NCI-H2029 (cell line): Measurements from ENCODE around the gene RBM17.
A peak's percentile ranks its signal among the peaks of the same experiment; 100 is the strongest.
"Not testable (repeated sequence)": the region's sequence is repeated elsewhere in the genome, so short reads cannot be mapped to it uniquely, and the experiment has no call there.

Source experiments
- DNase-seq: peaks from one replicate; lab custom pipeline; 2025; lab: John Stamatoyannopoulos, UW

The RBM17 gene

DNA sequence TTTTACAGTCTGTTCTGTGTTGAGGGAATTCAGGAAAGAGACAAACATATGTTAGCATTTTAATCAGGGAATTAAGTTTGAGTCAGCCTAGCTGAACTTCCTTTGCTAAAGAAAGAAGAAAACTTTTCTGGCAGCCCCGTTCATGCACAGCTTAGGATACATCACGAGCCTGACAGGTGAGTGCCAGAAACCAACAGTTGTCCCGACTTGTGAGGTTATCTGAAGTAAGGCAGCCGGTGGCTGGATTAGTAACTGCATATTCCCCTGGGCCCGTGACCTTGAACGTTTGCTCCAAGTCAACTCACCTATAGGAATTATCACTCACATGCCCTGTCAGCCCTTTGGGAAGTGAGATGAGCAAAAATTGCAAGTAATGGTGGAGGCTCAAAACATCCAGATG lies 24.1 kb downstream of the RBM17 start:
- no peak for DNase-seq

DNA sequence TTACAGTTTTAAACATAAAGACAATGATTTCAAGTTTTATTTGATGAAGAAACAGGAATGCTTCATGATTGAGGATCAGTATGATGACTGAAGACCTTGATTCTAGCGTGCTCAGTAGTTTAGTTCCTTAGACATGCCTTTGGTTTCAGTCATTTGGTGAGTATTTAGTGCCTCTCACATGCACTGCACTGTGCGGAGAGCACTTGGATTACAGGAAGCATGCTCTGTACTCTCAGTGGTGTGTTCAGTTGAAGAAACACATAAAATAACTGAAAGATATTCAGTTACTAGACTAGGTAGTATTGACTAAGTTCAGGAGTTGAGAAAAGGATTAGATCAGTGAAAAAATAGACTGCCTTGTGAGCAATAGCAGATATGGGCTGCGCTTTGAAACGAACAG lies 25.5 kb downstream of the RBM17 start:
- DNase-seq, result no peak

DNA sequence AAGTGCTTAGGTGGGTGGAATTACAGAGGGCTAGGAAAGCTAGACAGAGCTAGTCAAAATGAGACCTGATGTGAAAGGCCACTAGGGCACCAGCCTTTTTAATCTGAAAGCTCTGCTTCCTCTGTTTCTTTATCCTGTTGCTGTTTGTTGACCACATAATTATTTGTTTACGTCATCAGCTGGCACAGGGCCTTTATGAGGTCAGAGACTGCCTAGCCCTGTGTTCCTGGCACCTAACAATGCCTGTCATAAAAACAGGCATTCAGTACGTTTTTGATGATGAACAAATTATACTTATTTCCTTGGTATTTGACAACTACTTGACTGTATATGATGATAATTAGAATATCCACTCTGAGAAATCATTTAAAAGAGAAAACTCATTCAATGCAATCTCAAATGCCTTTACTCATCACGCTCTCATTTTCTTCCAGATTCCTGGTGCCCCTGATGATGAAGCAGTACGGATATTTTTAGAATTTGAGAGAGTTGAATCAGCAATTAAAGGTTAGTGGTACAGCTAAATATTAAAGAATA lies 26.0 kb downstream of the RBM17 start:
- DNase-seq, result peak; percentile 19

DNA sequence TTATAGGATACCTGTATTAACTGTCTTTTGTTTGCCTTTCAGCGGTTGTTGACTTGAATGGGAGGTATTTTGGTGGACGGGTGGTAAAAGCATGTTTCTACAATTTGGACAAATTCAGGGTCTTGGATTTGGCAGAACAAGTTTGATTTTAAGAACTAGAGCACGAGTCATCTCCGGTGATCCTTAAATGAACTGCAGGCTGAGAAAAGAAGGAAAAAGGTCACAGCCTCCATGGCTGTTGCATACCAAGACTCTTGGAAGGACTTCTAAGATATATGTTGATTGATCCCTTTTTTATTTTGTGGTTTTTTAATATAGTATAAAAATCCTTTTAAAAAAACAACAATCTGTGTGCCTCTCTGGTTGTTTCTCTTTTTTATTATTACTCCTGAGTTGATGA lies 26.6 kb downstream of the RBM17 start:
- no peak for DNase-seq

DNA sequence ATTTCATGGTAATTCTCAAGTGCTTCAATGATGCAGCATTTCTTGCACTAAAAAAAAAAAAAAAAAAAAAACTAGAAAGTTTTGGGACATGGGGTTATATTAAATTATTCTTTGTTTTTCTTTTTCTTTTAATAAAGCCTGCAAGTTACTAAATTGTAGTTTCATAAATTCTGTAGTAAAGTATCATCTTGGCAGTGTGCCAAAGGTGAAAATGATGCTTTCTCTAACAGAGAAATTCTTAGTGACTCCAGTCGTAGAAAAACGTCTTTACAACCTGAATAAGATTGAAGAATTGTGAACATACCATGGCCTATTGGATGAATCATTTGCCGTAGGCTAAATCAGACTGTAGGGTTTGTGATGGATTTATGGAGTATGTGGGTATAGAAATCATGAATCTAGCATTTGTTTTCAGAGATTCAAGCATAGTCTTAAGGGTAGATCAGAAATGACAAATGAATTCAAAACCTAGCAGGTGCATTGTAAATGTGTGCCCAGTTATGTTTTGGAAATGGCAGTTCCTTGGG lies 27.1 kb downstream of the RBM17 start:
- no peak for DNase-seq

DNA sequence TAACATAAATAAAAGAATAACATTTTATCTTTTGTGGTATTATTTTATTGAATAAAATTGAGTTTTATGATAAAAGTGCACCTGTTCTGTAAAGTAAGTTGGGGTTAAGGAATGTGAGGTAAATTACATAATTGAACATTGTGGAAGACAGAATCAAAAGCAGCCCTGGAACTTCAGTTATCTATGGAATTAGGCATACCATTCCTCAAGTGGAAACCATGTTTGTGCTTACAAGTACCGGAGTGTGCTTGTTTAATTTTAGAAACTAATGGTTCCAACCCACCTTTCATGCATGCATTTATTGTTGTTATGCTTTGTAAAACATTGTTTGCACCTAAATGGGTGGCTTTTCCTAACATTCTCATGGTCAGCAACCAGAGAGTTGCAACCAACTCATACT lies 28.0 kb downstream of the RBM17 start:
- DNase-seq, result no peak

DNA sequence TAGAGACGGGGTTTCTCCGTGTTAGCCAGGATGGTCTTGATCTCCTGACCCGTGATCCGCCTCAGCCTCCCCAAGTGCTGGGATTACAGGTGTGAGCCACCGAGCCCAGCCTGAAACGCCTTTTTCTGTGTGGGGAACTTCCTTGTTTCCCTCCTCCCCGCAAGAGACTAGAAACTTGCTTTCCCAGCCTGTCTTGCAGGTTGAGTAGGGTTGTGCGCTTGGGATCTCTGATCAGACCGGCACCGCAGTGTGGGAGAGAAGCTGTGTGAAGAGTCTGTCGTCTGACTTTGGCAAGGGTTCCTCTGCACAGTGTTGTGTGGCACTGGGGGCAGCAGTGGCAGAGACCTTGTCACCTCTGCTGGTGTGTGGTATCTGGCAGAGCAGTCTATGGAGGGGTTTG lies 28.9 kb downstream of the RBM17 start:
- no peak for DNase-seq

DNA sequence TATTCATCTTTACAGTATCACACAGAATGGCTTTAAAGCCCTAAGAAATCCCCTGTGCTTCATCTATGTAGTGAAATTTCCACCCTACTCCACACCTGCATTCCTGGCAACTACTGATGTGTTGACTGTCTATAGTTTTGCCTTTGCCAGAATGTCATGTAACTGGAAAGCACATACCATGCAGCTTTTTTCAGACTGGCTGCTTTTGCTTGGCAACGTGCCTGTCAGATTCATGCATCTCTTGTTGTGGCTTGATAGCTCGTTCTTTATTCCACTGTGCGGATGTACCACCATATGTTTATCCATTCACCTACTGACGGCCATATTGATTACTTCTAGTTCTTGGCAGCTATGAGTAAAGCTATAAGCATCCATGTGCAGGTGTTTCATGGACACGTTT lies 30.6 kb downstream of the RBM17 start:
- DNase-seq, result no peak

DNA sequence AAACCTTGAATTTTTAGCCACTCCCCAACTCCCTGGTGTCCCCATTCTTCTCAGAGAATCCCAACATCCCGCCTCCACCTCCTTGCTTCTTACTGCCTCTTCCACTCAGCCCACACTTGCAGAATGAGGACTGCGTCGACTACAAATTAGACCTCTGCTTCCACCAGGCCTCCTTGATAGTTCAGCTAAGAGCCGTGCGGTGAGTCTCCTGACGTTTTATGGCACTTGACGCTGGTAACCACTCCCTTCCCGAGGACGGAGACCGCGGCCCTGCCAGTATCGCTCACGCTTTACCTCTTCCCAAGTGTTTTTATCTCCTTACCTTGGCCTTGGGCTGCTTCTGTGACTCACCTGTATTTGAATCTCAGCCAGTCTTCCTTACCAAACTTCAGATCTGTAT lies 31.1 kb downstream of the RBM17 start:
- DNase-seq, result no peak

DNA sequence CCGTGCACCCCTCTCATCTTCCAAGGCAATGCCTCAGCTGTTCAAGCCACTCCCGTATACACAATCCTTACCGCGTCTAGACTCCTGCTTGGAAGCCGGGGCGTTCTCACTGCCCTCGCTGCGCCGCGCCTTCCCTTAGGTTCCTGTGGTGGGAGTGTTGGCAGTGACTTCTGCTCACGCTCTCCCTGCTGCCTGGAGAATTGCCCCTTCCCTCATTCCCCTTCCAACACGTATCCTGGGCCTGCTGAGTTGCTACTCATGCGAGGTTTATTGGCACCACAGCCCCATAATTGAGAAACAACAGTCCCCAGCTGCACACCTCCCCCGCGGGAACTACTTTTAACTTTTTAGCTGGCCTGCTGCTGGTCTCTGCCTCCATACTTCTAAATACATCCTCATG lies 31.9 kb downstream of the RBM17 start:
- no peak for DNase-seq

DNA sequence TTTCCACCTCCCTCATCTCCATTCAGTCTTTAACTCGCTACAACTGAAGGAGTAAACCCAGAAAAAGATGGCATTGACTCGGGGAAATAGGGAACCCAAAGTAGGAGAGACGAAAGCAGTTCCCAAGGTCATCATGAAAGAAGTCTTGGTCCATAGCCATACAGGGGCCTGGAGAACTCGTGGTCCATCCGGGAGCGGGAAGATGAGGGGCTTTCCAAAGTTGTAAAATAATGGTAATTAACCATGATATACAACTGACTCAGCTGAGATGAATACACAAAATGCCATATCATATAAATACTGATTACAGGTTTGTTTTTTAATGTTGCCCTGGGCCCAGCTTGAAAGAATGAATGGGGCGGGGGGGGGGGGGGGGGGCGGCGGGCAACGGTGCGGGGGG lies 32.3 kb downstream of the RBM17 start:
- no peak for DNase-seq

DNA sequence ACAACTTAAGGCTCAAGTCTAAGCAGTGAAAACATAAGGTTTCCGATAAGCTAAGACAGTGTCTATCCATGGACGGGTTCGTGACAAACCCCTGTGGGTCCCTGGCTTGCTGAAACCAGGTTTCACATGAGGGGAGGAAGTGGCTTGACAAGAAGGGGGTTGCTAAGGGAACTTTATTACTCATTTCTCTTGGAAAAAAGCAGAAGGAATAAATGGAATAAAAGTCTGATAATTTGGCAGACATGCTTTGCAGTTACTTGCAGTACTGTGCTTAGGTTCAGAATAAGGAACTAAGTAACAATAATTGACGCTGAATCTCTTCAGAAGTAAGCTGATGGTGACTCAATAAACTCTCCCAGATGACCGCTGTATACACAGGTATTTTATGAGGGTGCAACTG lies 34.7 kb downstream of the RBM17 start:
- no peak for DNase-seq

DNA sequence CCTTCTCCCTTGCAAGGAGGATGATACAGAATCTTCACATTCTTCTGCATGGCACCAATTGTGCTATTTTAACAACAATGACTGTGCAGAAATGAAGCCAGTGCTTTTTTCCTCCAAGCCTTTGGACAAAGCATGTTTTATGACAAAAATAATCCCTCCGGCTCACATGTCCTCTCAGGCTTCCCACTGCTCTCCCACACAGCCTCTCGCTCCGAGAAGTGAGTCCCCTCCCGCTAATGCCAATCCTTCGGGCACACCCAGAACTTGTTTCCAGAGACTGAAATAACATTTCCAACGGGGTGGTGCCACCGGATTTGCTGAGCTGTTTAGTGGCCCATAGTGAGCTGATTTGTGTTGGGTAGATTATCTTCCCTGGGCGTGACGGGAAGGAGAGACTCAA lies 35.8 kb downstream of the RBM17 start:
- no peak for DNase-seq

DNA sequence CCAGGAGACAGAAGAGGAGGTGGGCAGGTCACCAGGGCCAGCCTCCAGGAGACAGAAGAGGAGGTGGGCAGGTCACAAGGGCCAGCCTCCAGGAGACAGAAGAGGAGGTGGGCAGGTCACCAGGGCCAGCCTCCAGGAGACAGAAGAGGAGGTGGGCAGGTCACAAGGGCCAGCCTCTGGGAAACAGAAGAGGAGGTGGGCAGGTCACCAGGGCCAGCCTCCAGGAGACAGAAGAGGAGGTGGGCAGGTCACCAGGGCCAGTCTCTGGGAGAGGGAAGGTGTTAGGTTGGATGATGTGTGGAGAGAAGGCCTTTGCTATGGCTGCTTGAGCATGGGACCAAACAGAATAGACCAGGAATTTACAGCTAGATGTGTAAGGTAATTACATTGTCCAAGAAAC lies 38.6 kb downstream of the RBM17 start:
- DNase-seq, result not testable (repeated sequence)

DNA sequence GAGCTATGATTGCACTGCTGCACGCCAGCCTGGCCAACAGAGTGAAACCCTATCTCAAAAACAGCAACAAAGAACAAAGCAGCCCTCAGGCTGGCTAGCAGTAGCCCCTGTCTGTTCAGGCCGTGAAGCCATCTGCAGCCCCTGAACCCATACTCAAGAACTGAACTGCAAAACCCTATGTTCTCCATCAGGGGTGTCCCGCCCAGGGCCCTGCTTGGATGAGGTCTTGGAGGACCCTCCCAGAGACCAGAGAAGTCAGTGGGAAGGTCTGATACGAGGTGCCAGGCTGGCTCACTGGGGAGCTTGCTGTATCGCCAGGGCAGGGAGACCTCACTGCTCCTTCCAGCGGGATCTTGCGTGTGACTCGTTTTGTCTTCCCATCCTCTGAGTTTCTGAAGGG lies 39.3 kb downstream of the RBM17 start:
- no peak for DNase-seq

DNA sequence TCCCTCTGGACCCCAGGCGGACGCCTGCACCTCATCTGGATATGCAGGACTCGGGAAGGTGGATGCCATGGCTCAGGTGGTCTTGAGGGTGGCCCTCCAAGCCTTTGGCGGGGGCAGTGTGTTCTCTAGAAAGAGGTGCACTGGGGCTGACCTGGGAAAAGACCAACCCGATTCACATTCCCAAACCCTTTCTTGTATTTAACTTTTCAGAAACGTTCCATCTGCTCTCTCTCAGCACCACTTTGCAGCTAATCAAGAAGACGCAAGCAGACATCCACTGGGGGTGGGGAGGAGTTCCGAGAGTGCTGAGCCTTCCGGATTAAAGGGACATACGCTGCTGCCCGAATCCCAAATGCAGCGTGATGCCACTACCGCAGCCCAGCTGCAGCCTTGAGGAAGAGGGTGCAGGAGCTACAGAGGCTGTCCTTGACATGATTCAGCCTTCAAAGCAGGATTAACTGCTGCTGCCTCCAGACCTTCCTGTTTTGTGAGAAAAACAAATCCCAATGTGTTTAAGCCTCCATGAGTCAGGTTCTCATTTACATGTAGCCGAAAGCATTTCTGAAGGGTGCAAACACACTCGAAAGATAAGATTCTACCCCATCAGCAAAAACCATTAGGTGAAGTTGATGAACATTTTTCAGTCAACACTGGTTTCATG lies 39.9 kb downstream of the RBM17 start:
- no peak for DNase-seq

DNA sequence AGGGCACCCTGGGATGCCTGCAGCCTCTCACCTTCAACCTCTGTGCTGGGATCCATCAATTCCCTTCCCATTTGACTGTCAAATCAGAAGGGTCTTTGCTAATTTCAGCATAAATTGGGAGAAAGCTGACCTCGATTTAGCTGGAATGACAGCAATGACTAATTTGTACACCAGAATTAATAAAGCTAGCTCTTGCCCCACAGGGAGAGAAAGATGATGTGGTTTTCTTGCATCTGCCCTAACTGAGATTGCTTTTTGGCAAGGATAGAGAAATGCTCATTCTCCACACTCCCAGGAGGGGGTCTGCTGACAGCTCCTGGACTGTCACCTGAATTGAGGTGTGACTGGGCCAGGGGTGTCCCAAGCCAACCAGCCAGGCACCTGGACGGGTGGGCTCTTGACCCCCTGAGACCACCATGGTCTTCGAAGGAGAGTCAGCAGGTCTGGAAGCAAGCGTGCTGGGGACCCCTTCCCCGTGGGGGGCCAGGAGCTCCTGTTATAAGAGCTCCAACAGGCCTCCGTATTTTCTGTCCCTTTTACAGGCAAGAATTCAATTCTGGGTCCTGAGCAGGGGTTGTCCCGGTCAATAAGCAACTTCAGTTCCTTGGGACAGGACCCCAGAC lies 42.1 kb downstream of the RBM17 start:
- DNase-seq, result no peak

DNA sequence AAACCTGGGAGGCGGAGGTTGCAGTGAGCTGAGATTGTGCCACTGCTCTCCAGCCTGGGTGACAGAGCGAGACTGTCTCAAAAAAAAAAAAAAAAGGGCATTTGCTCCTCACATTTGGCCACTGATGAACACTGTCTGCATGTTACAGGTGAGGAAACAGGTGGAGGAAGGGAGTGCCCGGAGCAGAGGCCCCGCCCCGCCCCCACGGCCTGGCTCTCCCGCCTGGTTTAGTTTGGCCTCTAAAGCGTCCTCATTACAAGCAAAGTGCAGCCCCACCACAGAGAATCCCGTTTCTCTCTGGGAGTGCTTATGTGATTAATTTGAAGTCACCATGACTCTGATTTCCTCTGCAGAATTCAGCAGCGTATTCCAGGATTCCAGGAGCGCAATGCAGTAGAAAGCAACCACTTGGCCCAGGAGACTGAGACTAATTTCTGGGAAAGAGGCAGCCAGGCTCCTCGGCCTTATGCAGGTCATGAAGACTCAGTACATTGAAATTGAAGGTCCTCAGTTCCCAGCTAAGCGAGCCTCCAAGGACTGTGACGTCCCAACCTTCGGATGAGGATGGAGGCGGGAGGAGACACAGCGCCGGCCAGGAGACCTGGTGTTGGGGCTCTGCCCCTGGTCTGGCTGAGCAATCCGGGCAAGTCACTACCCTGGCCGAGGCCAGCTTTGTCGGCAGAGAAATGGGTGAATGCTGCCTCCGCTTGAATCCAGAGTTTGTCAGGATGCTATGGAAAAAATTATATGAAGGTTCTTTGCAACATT lies 44.7 kb downstream of the RBM17 start:
- no peak for DNase-seq

DNA sequence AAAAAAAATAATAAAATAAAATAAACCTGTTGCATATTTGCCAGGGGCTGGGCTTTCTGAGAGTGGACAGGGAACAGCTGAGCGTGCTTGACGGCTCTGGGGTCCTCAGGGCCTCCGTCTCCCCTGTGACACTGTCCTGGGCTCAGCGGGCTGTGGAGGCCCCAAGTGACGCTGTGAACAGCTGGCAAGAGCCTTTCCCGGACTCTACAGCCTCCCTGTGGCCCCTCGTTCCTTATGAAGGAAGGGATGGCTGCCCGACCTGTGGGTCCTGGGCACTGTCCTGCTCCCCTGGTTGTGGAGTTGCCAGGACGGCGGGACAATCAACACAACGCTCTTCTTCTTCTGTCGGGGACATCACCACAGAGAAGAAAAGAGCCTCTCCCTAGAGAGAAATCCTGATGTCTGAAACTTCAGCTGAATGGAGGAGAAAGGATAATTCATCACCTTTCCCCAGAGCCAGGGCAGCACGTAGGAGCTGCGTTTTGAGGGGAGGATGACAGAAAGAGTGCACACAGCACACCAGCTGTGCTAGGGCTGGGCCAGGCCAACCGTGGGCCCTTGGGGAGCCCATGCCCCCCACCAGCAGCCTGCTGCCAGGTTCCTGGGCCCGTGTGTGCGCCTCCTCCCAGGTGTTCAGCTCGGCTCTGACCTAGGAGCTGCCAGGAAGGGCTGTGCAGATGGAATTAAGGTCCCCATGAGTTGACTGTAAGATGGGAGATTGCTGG lies 45.4 kb downstream of the RBM17 start:
- no peak for DNase-seq

DNA sequence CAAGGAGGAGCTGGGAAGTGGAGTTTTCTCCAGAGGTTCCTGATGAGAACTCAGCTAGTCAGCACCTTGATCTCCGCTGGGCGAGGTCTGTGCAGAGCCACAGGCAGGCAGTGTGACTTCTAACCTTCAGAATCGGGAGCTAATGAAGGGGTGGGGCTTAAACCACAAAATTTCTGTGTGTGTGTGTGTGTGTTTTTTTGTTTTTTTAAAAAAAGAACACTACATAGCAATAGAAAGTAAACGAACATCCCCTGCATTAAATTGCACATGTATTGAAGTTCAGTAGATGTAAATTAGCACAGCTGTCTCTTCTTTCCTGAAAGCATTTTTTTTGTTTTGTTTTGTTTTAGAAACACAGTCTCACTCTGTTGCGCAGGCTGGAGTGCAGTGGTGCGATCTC lies 46.2 kb downstream of the RBM17 start:
- DNase-seq, result no peak

DNA sequence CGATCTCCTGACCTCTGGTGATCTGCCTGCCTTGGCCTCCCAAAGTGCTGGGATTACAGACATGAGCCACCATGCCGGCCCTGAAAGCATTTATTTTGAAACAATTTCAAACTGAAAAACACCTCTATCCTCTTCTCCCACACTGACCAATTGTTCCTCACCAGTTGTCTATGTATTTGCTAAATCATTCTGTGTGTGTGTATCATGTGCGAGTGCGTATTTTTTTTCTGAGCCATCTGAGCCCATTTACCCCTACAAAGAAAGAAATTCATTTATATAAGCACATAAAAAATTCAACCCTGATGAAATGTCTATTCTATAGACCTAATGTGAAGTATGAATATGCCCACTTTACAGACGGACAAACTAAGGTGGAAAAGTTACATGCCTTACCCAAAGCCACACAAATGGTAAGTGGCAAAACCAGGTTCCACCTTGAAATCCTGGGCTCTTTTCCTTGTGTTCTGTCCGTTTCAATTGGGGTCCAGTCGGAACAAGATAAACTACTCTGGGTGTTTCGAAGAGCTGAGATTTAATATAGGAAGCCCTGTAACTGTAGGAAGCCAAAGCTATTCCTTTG lies 46.8 kb downstream of the RBM17 start:
- DNase-seq, result no peak
